ENCODE measurements around the gene UBAC1.
A peak's percentile ranks its signal among the peaks of the same experiment; 100 is the strongest.
"Not testable (repeated sequence)": the region's sequence is repeated elsewhere in the genome, so short reads cannot be mapped to it uniquely, and the experiment has no call there.

Gene UBAC1

DNA sequence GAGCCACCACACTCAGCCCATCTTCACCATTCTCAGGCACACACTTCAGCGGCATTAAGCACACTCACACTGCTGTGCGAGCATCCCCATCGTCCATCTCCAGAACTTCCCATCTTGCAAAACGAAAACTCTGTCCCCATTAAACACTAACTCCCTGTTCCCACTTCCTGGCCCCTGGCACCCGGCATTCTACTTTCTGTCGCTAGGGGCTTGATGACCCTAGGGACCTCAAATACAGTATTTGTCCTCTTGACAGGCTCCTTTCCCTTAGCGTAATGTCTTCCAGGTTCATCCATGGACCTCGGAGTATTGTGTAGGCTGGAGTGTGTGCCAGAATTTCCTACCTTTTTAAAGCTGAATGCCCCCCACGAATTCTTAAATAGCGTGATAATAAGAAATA is 14.7 kb upstream of the UBAC1 start:
- DNase-seq = no peak

- DNase-seq = no peak
These were observed 13.0 kb upstream of the UBAC1 start for GRCh38 chr9:135974220-135974573.

DNA sequence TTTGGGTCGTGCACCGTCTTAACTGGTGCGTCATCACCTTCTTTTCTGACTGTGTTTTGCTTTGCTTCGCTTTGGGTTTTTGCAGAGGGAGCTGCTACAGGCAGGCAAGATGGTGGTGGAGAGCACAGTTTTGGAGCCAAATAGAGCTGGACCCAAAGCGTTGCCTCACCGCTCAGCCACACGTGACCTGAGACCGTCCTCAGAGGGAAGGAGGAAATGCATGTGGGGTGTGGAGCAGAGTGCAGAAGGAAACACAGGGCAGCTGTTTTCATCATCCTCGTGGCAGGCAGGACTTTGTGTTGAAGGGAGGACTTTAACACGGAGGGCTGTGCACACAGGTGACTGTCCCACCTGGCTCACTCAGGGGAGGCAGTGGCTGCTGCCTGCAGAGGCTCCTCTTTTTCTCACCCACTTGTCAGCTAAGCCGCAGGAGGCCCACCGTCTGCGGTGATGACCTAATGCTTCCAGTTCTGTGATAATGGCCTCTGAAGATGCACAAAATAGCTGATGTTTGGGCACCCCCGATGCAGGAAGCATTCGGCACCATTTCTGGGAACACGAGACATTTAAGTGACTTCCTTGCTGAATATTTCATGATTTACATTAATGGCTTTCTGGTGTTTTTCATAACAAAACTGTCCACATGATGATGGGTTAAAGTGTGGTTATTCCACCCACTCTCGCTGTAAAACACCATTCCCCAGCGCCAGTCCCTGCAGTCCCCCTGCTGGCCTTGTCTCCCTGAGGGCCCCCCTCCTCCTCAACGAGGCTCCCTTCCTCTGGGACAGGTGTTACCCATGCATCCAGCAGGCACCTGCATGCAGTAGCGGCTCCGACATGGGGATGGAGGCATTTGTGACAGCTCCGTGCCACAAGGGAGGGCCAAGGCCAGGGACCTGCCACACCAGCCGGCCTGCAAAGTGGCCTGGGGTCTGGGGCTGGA is 12.4 kb upstream of the UBAC1 start:
- DNase-seq = no peak

DNA sequence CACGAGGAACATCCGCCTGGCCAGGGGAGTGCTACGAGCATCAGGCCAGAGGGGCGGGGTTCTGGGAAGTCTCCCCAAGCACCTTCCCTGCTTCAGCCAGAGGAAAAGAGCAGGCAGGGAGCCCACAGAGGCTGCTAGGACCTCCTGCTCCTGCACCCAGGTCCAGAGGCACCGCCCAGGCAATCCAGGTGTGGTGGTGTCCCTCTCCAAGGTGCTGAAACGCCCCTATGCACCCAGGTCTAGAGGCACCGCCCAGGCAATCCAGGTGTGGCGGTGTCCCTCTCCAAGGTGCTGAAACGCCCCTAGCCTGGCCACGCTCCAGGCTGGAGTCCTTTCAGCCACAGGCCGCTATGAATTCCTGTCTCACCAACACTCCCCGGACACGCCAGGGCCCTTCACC is 10.7 kb upstream of the UBAC1 start:
- peak; percentile 40 for DNase-seq

- DNase-seq = no peak
These were observed 10.1 kb upstream of the UBAC1 start for GRCh38 chr9:135971111-135971766.

GRCh38 chr9:135970128-135970815 is 9.1 kb upstream of the UBAC1 start:
- no peak for DNase-seq

GRCh38 chr9:135969064-135969683 is 8.0 kb upstream of the UBAC1 start:
- DNase-seq = no peak

GRCh38 chr9:135968601-135969000 is 7.4 kb upstream of the UBAC1 start:
- DNase-seq = no peak

GRCh38 chr9:135968083-135968476 is 6.9 kb upstream of the UBAC1 start:
- no peak for DNase-seq

DNA sequence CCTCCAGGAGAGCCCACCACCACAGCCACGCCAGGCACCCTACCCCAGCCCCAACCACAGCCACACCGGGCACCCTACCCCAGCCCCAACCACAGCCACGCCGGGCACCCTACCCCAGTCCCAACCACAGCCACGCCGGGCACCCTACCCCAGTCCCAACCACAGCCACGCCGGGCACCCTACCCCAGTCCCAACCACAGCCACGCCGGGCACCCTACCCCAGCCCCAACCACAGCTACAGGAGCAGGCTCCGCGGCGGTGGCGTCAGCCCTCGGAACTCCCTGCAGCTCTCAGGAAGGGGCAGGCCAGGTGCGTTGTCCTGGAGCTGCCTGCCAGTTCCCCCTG is 5.7 kb upstream of the UBAC1 start:
- not testable (repeated sequence) for DNase-seq

- DNase-seq = no peak
These were observed 4.1 kb upstream of the UBAC1 start for GRCh38 chr9:135965124-135965756.

DNA sequence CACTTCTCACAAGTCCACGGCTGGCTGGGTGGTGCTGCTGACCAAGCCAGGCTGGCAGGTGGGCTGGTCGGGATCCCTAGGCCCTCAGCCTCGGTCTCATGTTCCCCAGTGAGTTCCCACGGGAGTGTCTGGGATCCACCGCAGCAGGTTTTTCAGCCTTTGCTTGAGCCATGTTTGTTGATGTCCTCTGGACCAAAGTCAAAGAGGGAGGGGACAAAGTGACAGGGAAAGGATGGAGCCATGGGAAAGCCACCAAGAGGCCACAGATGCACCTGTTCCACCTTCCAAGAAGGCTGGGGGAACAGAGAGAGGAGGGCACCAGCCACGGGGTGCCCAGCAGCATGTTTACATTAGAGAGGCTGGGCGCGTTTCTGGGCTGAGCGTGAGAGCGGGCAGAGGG is 2.8 kb upstream of the UBAC1 start:
- DNase-seq = no peak

- DNase-seq = no peak
These were observed 2.2 kb upstream of the UBAC1 start for GRCh38 chr9:135963338-135963737.

- no peak for DNase-seq
These were observed 1.6 kb upstream of the UBAC1 start for GRCh38 chr9:135962696-135963307.

DNA sequence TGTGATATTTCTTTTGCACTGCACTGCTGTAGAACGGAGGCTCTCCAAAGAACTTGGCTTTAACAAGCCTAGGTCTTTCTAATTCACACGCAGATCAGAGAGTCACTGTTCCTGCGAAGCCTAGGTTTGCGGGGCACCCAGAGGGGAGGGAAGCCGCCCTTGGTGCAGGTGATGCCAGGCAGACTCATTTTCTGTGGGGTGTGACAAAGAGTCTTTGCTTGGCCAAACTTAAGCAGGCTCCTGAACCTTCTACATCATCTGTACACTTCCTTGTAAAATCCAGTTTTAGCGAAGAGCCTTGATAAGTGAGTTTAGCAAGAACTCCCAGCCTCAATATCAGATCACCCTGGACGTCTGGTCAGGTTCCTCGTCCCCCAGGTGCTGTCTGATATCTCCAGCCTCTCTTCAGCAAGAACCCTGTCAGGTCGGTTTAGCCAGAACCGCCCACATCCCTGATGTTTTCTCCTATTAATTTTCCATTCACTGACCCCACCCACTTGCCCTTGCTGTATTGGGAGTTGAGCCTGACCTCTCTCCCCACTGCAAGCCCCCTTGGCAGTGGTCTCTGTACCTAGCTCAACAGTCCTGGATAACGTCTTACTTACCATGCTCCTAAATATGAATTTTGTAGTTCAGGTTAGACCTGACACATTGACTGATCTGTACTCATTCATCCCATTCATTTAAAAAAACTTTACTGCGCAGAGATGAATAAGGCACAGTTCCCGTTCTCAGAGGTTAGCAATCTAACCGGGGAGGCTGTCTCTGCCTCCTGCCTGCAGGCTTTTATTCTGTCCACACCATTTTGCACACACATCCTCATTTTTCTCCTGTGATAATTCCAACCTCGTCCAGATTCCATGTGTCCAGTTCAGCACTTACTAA is 880 bp upstream of the UBAC1 start:
- DNase-seq = no peak

- DNase-seq = no peak
These were observed 529 bp downstream of the UBAC1 start for GRCh38 chr9:135960411-135961276.

GRCh38 chr9:135959814-135960213 is 1.4 kb downstream of the UBAC1 start:
- DNase-seq = no peak

DNA sequence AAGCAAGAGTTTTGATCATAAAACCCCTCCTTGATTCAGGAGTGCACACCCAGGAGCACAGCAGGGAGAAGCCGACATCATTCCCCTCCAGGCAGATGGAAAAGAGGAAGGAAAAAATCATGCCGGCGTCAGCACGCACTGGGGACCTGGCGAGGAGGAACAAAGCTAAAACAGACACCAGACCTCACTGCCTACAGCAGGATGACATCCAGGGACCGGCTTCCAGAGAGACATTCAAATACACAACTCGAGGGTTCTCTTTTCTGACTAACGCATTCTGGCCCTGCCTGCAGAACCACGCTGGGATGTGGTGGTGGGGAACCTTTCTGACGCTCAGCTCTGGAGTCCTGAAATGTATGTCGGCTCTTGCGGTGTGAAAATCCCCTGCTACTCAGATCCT is 2.7 kb downstream of the UBAC1 start:
- DNase-seq = no peak

DNA sequence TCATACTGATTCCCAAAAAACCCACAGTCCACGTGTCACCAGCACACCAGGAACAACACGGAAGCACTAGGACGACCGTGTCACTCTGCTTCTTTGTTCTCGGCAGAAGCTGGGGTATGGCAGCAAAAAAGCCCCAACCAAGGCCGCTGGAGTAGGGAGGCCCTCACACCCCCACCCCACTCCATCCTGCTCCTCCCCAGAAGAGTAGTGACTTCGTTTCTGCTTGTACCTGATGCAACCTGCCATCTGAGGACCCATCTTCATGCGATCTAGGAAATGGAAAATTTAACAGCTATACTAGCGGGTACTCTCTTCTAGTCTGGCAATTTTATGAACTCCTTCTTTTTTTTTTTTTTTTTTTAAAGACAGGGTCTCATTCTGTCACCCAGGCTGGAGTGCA is 3.7 kb downstream of the UBAC1 start:
- DNase-seq = no peak

GRCh38 chr9:135956802-135957174 is 4.4 kb downstream of the UBAC1 start:
- DNase-seq = no peak

Data from activated CD8-positive, alpha-beta memory T cell treated with anti-CD3 and anti-CD28 coated beads, Interleukin-2, amount 50 U/mL, for 4 hours (primary cell).